Measurements from ENCODE around the gene MSI2. TPM values are rescaled to one million over a fixed set of nuclear protein-coding genes. Genes with fewer than 3 reads are reported as not detected.

The MSI2 gene
- total RNA-seq, 2 experiments from 2014 or later: 65.7 to 71.9 TPM

- Mint-ChIP-seq H3K27ac (no peak overlapping the region), H3K4me1 (ENCODE audit: low read depth) (peaks cover 19% of the 10 kb centered on the region), H3K4me3 (no peak overlapping the region), H3K27me3 (no peaks in the 10 kb centered on the region), H3K9me3 (no peaks in the 10 kb centered on the region), H3K36me3 (peaks cover 12% of the 10 kb centered on the region)
- CTCF ChIA-PET: interaction anchor here (0.8 to 1.6 kb wide), 4 partner anchors 98 to 406 kb away, joined by 3 to 5 read pairs (median 4); no protein-coding TSS in a partner anchor
- intact Hi-C loops (cut with micrococcal nuclease): no loop called here
- POLR2A ChIA-PET: interaction anchor here (0.9 kb wide), 1 partner anchor 199 kb away, joined by 3 read pairs; no protein-coding TSS in a partner anchor
- no peak for DNase-seq
These were observed 85.6 kb downstream of the MSI2 start for GRCh38 chr17:57341611-57342540.

GRCh38 chr17:57342963-57343589 is 86.8 kb downstream of the MSI2 start:
- Mint-ChIP-seq H3K27me3 (no peaks in the 10 kb centered on the region), H3K4me1 (ENCODE audit: low read depth) (peaks cover 17% of the 10 kb centered on the region), H3K9me3 (no peaks in the 10 kb centered on the region), H3K36me3 (peaks cover 24% of the 10 kb centered on the region), H3K27ac (no peak overlapping the region), H3K4me3 (no peak overlapping the region)
- ChIA-PET CTCF (interaction anchor here (1.1 to 1.6 kb wide), 2 partner anchors 99 to 405 kb away, joined by 3 to 4 read pairs; no protein-coding TSS in a partner anchor), POLR2A (no interaction called here)
- intact Hi-C loops (cut with micrococcal nuclease): no loop called here
- no peak for DNase-seq

GRCh38 chr17:57343717-57344116 is 87.4 kb downstream of the MSI2 start:
- Mint-ChIP-seq H3K4me3 (no peak overlapping the region), H3K27me3 (no peaks in the 10 kb centered on the region), H3K9me3 (no peaks in the 10 kb centered on the region), H3K36me3 (peaks cover 30% of the 10 kb centered on the region), H3K4me1 (ENCODE audit: low read depth) (peaks cover 14% of the 10 kb centered on the region), H3K27ac (no peak overlapping the region)
- CTCF ChIA-PET: no interaction called here
- intact Hi-C loops (cut with micrococcal nuclease): no loop called here
- no peak for DNase-seq
- POLR2A ChIA-PET: no interaction called here

GRCh38 chr17:57344261-57344660 is 87.9 kb downstream of the MSI2 start:
- intact Hi-C loops (cut with micrococcal nuclease): no loop called here

GRCh38 chr17:57349541-57350247 is 93.4 kb downstream of the MSI2 start:
- H3K9me3 Mint-ChIP-seq: no peaks in the 10 kb centered on the region
- H3K27me3 Mint-ChIP-seq: no peaks in the 10 kb centered on the region
- ChIA-PET CTCF (interaction anchor here (2.4 kb wide), 1 partner anchor 106 kb away, joined by 9 read pairs; no protein-coding TSS in a partner anchor), POLR2A (no interaction called here)
- intact Hi-C loops (cut with micrococcal nuclease): no loop called here
- peaks cover 18% of the 10 kb centered on the region for H3K4me1 Mint-ChIP-seq (ENCODE audit: low read depth)
- H3K4me3 Mint-ChIP-seq: no peak overlapping the region
- DNase-seq: no peak
- peaks cover 34% of the 10 kb centered on the region for H3K36me3 Mint-ChIP-seq
- no peak overlapping the region for H3K27ac Mint-ChIP-seq

More at GRCh38 chr17:57344261-57344660, 87.9 kb downstream of the MSI2 start:
- Mint-ChIP-seq H3K27me3 (no peaks in the 10 kb centered on the region), H3K9me3 (no peaks in the 10 kb centered on the region), H3K4me1 (ENCODE audit: low read depth) (peaks cover 13% of the 10 kb centered on the region), H3K4me3 (no peak overlapping the region), H3K27ac (no peak overlapping the region), H3K36me3 (peaks cover 33% of the 10 kb centered on the region)
- DNase-seq: no peak
- ChIA-PET POLR2A (no interaction called here), CTCF (no interaction called here)

GRCh38 chr17:57350266-57350665 is 93.9 kb downstream of the MSI2 start:
- peaks cover 34% of the 10 kb centered on the region for H3K36me3 Mint-ChIP-seq
- H3K9me3 Mint-ChIP-seq: no peaks in the 10 kb centered on the region
- H3K4me3 Mint-ChIP-seq: no peak overlapping the region
- POLR2A ChIA-PET: no interaction called here
- H3K27ac Mint-ChIP-seq: no peak overlapping the region
- intact Hi-C loops (cut with micrococcal nuclease): no loop called here
- peaks cover 22% of the 10 kb centered on the region for H3K4me1 Mint-ChIP-seq (ENCODE audit: low read depth)
- CTCF ChIA-PET: interaction anchor here (2.4 kb wide), 1 partner anchor 107 kb away, joined by 9 read pairs; no protein-coding TSS in a partner anchor
- H3K27me3 Mint-ChIP-seq: no peaks in the 10 kb centered on the region
- no peak for DNase-seq

- Mint-ChIP-seq H3K9me3 (no peaks in the 10 kb centered on the region), H3K27me3 (no peaks in the 10 kb centered on the region), H3K4me1 (ENCODE audit: low read depth) (peaks cover 38% of the 10 kb centered on the region), H3K27ac (no peak overlapping the region), H3K4me3 (no peak overlapping the region), H3K36me3 (peaks cover 26% of the 10 kb centered on the region)
- ChIA-PET CTCF (interaction anchor here (1.3 kb wide), 1 partner anchor 319 kb away, joined by 3 read pairs; no protein-coding TSS in a partner anchor), POLR2A (no interaction called here)
- intact Hi-C loops (cut with micrococcal nuclease): no loop called here
- no peak for DNase-seq
These were observed 96.4 kb downstream of the MSI2 start for GRCh38 chr17:57352665-57353175.

GRCh38 chr17:57354673-57355072 is 98.3 kb downstream of the MSI2 start:
- no peaks in the 10 kb centered on the region for H3K27me3 Mint-ChIP-seq
- DNase-seq: no peak
- no peak overlapping the region for H3K27ac Mint-ChIP-seq
- H3K4me1 Mint-ChIP-seq (ENCODE audit: low read depth): peaks cover 43% of the 10 kb centered on the region
- H3K36me3 Mint-ChIP-seq: peaks cover 13% of the 10 kb centered on the region
- intact Hi-C loops (cut with micrococcal nuclease): no loop called here
- POLR2A ChIA-PET: no interaction called here
- no peaks in the 10 kb centered on the region for H3K9me3 Mint-ChIP-seq
- H3K4me3 Mint-ChIP-seq: no peak overlapping the region
- CTCF ChIA-PET: no interaction called here

- ChIA-PET POLR2A (no interaction called here), CTCF (no interaction called here)
- H3K4me3 Mint-ChIP-seq: no peak overlapping the region
- no peak overlapping the region for H3K27ac Mint-ChIP-seq
- intact Hi-C loops (cut with micrococcal nuclease): no loop called here
- H3K9me3 Mint-ChIP-seq: no peaks in the 10 kb centered on the region
- H3K4me1 Mint-ChIP-seq (ENCODE audit: low read depth): peaks cover 43% of the 10 kb centered on the region
- H3K27me3 Mint-ChIP-seq: no peaks in the 10 kb centered on the region
- no peak for DNase-seq
- peaks cover 13% of the 10 kb centered on the region for H3K36me3 Mint-ChIP-seq
These were observed 99.0 kb downstream of the MSI2 start for GRCh38 chr17:57355090-57355859.

- ChIA-PET CTCF (no interaction called here), POLR2A (no interaction called here)
- no peak for DNase-seq
- Mint-ChIP-seq H3K4me1 (ENCODE audit: low read depth) (peaks cover 43% of the 10 kb centered on the region), H3K36me3 (peaks cover 8% of the 10 kb centered on the region), H3K27ac (no peak overlapping the region), H3K9me3 (no peaks in the 10 kb centered on the region), H3K27me3 (no peaks in the 10 kb centered on the region), H3K4me3 (no peak overlapping the region)
- intact Hi-C loops (cut with micrococcal nuclease): no loop called here
These were observed 99.9 kb downstream of the MSI2 start for GRCh38 chr17:57356153-57356718.

GRCh38 chr17:57356719-57357391 is 100.5 kb downstream of the MSI2 start:
- no peaks in the 10 kb centered on the region for H3K27me3 Mint-ChIP-seq
- no peaks in the 10 kb centered on the region for H3K9me3 Mint-ChIP-seq
- intact Hi-C loops (cut with micrococcal nuclease): no loop called here
- H3K4me1 Mint-ChIP-seq (ENCODE audit: low read depth): peaks cover 43% of the 10 kb centered on the region
- H3K4me3 Mint-ChIP-seq: no peak overlapping the region
- ChIA-PET CTCF (interaction anchor here (1.1 to 1.5 kb wide), 2 partner anchors 113 to 315 kb away, joined by 4 to 7 read pairs; no protein-coding TSS in a partner anchor), POLR2A (no interaction called here)
- no peak overlapping the region for H3K27ac Mint-ChIP-seq
- DNase-seq: no peak
- H3K36me3 Mint-ChIP-seq: peaks cover 8% of the 10 kb centered on the region

Data from activated CD4-positive, alpha-beta memory T cell treated with anti-CD3 and anti-CD28 coated beads for 36 hours (primary cell).